Activated CD4-positive, alpha-beta T cell treated with anti-CD3 and anti-CD28 coated beads for 4 hours (primary cell): ENCODE measurements around the gene HSPB3.
"Not testable (repeated sequence)": the region's sequence is repeated elsewhere in the genome, so short reads cannot be mapped to it uniquely, and the experiment has no call there.

ENCODE experiments used
- DNase-seq, 2 donors: peaks; one replicate each; pipeline ENCODE4 v3.0.0-alpha.2; 2020

HSPB3 gene

GRCh38 chr5:54457094-54457862, 1.8 kb downstream of the HSPB3 start:
- DNase-seq = no peak

GRCh38 chr5:54458221-54458620, 2.7 kb downstream of the HSPB3 start:
- DNase-seq = no peak

- DNase-seq = no peak
These were observed 4.9 kb downstream of the HSPB3 start for GRCh38 chr5:54460181-54460919.

- DNase-seq = no peak
These were observed 6.8 kb downstream of the HSPB3 start for GRCh38 chr5:54462281-54462680.

- DNase-seq = no peak
These were observed 8.2 kb downstream of the HSPB3 start for GRCh38 chr5:54463713-54464112.

- DNase-seq = no peak
These were observed 14.1 kb downstream of the HSPB3 start for GRCh38 chr5:54469622-54470021.

- no peak for DNase-seq
These were observed 14.6 kb downstream of the HSPB3 start for GRCh38 chr5:54470128-54470527.

- DNase-seq = no peak
These were observed 15.2 kb downstream of the HSPB3 start for GRCh38 chr5:54470677-54471076.

GRCh38 chr5:54471398-54471797, 15.9 kb downstream of the HSPB3 start:
- no peak for DNase-seq

GRCh38 chr5:54476682-54477081, 21.2 kb downstream of the HSPB3 start:
- no peak for DNase-seq

GRCh38 chr5:54477941-54478478, 22.5 kb downstream of the HSPB3 start:
- DNase-seq = no peak

GRCh38 chr5:54480296-54480695, 24.8 kb downstream of the HSPB3 start:
- no peak for DNase-seq

GRCh38 chr5:54484219-54484894, 28.9 kb downstream of the HSPB3 start:
- no peak for DNase-seq

GRCh38 chr5:54485659-54486058, 30.2 kb downstream of the HSPB3 start:
- DNase-seq = not testable (repeated sequence)

GRCh38 chr5:54489648-54489979, 34.1 kb downstream of the HSPB3 start:
- not testable (repeated sequence) for DNase-seq

- no peak for DNase-seq
These were observed 35.8 kb downstream of the HSPB3 start for GRCh38 chr5:54491326-54491725.

- DNase-seq = no peak
These were observed 36.7 kb downstream of the HSPB3 start for GRCh38 chr5:54492178-54492577.

GRCh38 chr5:54495027-54495426, 39.5 kb downstream of the HSPB3 start:
- no peak for DNase-seq
